OCI-LY7 (cell line): ENCODE data around the gene FAXC. TPM values are rescaled to one million over a fixed set of nuclear protein-coding genes. Genes with fewer than 3 reads are reported as not detected.

Source experiments
- BruUV-seq: library from RNA; stranded (reverse); fragments of 400-500 nt; replicated peaks from 2 replicates; lab custom pipeline; 2021; lab: Mats Ljungman, UMichigan
- CTCF ChIA-PET: fragments of 300-600 bp; sonication (Branson Sonifier 250); formaldehyde crosslinking; loops from one replicate; lab custom pipeline; 2022; ENCODE audit warnings: antibody characterized with exemption; ENCODE audit not compliant: unreplicated experiment; lab: Charles Lee
- POLR2A ChIA-PET: fragments of 300-600 bp; sonication (Branson Sonifier 250); formaldehyde crosslinking; loops from one replicate; lab custom pipeline; 2022; ENCODE audit warnings: antibody characterized with exemption; lab: Charles Lee
- DNase-seq: peaks from one replicate; pipeline ENCODE4 v3.0.0-alpha.2; 2015; ENCODE audit warnings: low spot score
- H2AFZ ChIP-seq: fragments of 200-600 bp; sonication (generic), shearing (Covaris generic); 2 replicates; pipeline ENCODE4 v1.6.1; 2014; ENCODE audit warnings: mild to moderate bottlenecking, antibody characterized with exemption, low read length, moderate library complexity
- H3K27ac ChIP-seq: fragments of 200-600 bp; sonication (generic); 2 replicates; pipeline ENCODE4 v1.5.1; 2014; ENCODE audit warnings: mixed run types, low read depth, mild to moderate bottlenecking, moderate library complexity, low read length, inconsistent platforms; ENCODE audit not compliant: poor library complexity, severe bottlenecking
- H3K36me3 ChIP-seq: fragments of 200-600 bp; sonication (generic); 2 replicates; pipeline ENCODE4 v1.6.1; 2014; ENCODE audit warnings: mild to moderate bottlenecking, antibody characterized with exemption, low read length, moderate library complexity, mixed read lengths; ENCODE audit not compliant: insufficient read depth
- H3K4me1 ChIP-seq: fragments of 200-600 bp; sonication (generic); 2 replicates; pipeline ENCODE4 v1.5.1; 2014; ENCODE audit warnings: mild to moderate bottlenecking, low read length; ENCODE audit not compliant: insufficient read depth, poor library complexity, severe bottlenecking
- H3K4me2 ChIP-seq: fragments of 200-600 bp; sonication (generic); 2 replicates; pipeline ENCODE4 v1.6.1; 2014; ENCODE audit warnings: mild to moderate bottlenecking, low read length
- H3K4me3 ChIP-seq: fragments of 200-600 bp; sonication (generic); 2 replicates; pipeline ENCODE4 v1.5.1; 2014; ENCODE audit warnings: mild to moderate bottlenecking, low read depth, low read length; ENCODE audit not compliant: poor library complexity, severe bottlenecking
- H3K79me2 ChIP-seq: fragments of 200-600 bp; sonication (generic); 2 replicates; pipeline ENCODE4 v1.6.1; 2016; ENCODE audit warnings: low read depth, mild to moderate bottlenecking, low read length, moderate library complexity, mixed read lengths; ENCODE audit not compliant: insufficient read depth
- H3K9me2 ChIP-seq: fragments of 200-600 bp; sonication (generic); 2 replicates; pipeline ENCODE4 v1.6.1; 2016; ENCODE audit warnings: mild to moderate bottlenecking, low read length, mixed read lengths; ENCODE audit not compliant: insufficient read depth
- H3K9me3 ChIP-seq: fragments of 200-600 bp; sonication (generic); 2 replicates; pipeline ENCODE4 v1.6.1; 2014; ENCODE audit warnings: mild to moderate bottlenecking, mixed run types, low read length, mixed read lengths
- H4K20me1 ChIP-seq: fragments of 200-600 bp; sonication (generic); 2 replicates; pipeline ENCODE4 v1.6.1; 2014; ENCODE audit warnings: mild to moderate bottlenecking, antibody characterized with exemption, low read length, moderate library complexity, mixed read lengths; ENCODE audit not compliant: insufficient read depth
- CTCF ChIP-seq: fragments of 200-600 bp; sonication (generic); conservative IDR thresholded peaks from 2 replicates; pipeline ENCODE4 v1.5.1; 2014; ENCODE audit warnings: mild to moderate bottlenecking, antibody characterized with exemption, low read length, moderate library complexity, mixed read lengths
- EZH2phosphoT487 ChIP-seq: fragments of 200-600 bp; sonication (generic); IDR thresholded peaks from 2 replicates; pipeline ENCODE4 v1.6.1; 2018; ENCODE audit warnings: low read depth, borderline replicate concordance, mild to moderate bottlenecking, mixed run types, antibody characterized with exemption, low read length, moderate library complexity, mixed read lengths
- intact Hi-C: fragments of 100-400 bp; cut with micrococcal nuclease; formaldehyde crosslinking; loops from one replicate; pipeline ENCODE4 v1.10.0; 2022; ENCODE audit not compliant: unreplicated experiment
- total RNA-seq, 2 experiments: library from RNA; depleted of rRNA in 1 of 2; stranded (reverse); fragments of >200 nt in 1 of 2; shearing (Covaris generic) in 1 of 2; gene quantifications; 2 replicates each; pipeline ENCODE4 v1.2.3, GENCODE V29; 2014 to 2022

FAXC gene
- total RNA-seq, 2 experiments from 2014 or later: not detected

GRCh38 chr6:99354983-99355382, 5.5 kb upstream of the FAXC start:
- Histone ChIP-seq H3K4me2 (no peak overlapping the region), H4K20me1 (no peaks in the 10 kb centered on the region), H3K27ac (no peak overlapping the region), H3K36me3 (no peaks in the 10 kb centered on the region), H3K79me2 (no peaks in the 10 kb centered on the region), H3K9me2 (no peaks in the 10 kb centered on the region), H2AFZ (no peak overlapping the region), H3K4me3 (no peak overlapping the region), H3K4me1 (no peaks in the 10 kb centered on the region), H3K9me3 (no peaks in the 10 kb centered on the region)
- no peak for DNase-seq
- no peak for TF ChIP-seq EZH2phosphoT487
- no peak for TF ChIP-seq CTCF
- intact Hi-C loops: no loop called here
- no TSS peak for BruUV-seq
- ChIA-PET CTCF (no interaction called here), POLR2A (interaction anchor here (0.8 kb wide), 1 partner anchor 10 kb away, joined by 4 read pairs; no protein-coding TSS in a partner anchor)

GRCh38 chr6:99353126-99353525, 3.7 kb upstream of the FAXC start:
- H3K4me2 ChIP-seq: no peak overlapping the region
- ChIA-PET POLR2A (interaction anchor here (1.3 kb wide), 1 partner anchor 15 kb away, joined by 3 read pairs; no protein-coding TSS in a partner anchor), CTCF (no interaction called here)
- no peaks in the 10 kb centered on the region for H3K79me2 ChIP-seq
- H4K20me1 ChIP-seq: no peaks in the 10 kb centered on the region
- H3K9me2 ChIP-seq: no peaks in the 10 kb centered on the region
- H3K9me3 ChIP-seq: no peaks in the 10 kb centered on the region
- intact Hi-C loops: no loop called here
- H3K27ac ChIP-seq: no peak overlapping the region
- no peak overlapping the region for H3K4me3 ChIP-seq
- BruUV-seq: no TSS peak
- TF ChIP-seq EZH2phosphoT487: no peak
- TF ChIP-seq CTCF: no peak
- no peak overlapping the region for H2AFZ ChIP-seq
- no peaks in the 10 kb centered on the region for H3K36me3 ChIP-seq
- H3K4me1 ChIP-seq: no peaks in the 10 kb centered on the region
- DNase-seq: no peak

GRCh38 chr6:99350573-99350972, 1.1 kb upstream of the FAXC start:
- no peaks in the 10 kb centered on the region for H4K20me1 ChIP-seq
- no peaks in the 10 kb centered on the region for H3K79me2 ChIP-seq
- intact Hi-C loops: no loop called here
- no peak overlapping the region for H3K27ac ChIP-seq
- no peak overlapping the region for H3K4me2 ChIP-seq
- no TSS peak for BruUV-seq
- H3K4me3 ChIP-seq: no peak overlapping the region
- no peaks in the 10 kb centered on the region for H3K9me3 ChIP-seq
- POLR2A ChIA-PET: no interaction called here
- CTCF ChIA-PET: no interaction called here
- no peaks in the 10 kb centered on the region for H3K9me2 ChIP-seq
- no peaks in the 10 kb centered on the region for H3K36me3 ChIP-seq
- H3K4me1 ChIP-seq: no peaks in the 10 kb centered on the region
- no peak for TF ChIP-seq CTCF
- TF ChIP-seq EZH2phosphoT487: no peak
- DNase-seq: no peak
- H2AFZ ChIP-seq: no peak overlapping the region
